NCI-H345 treated with DMSO at 0.1 percent for 48 hours (cell line): ENCODE results near the gene PPP4C.

Source experiments
- DNase-seq: peaks from one replicate; lab custom pipeline; 2025; ENCODE audit not compliant: unreplicated experiment; lab: John Stamatoyannopoulos, UW

PPP4C gene

DNA sequence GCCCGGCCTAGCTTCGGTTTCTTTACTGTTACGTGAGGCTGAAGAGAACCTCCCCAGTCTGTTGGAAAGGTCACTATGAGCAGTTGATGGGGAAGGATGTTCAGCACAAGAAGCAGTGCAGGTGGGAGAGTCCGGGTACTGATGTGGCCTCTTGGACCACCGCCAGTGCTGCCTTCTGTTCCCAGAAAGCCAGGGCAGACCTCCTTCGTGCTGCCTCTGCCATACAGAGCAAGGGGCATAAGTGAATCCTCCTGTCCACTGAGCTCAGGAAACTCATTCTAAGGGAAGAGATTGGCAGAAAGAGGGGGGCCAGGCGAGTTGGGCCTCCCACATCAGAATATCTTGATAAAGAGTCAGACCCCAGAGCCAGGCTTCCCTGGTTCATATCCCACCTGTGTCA lies 3.7 kb downstream of the PPP4C start:
- DNase-seq: no peak

- DNase-seq: no peak
These were observed 6.8 kb downstream of the PPP4C start for GRCh38 chr16:30082545-30083090.

DNA sequence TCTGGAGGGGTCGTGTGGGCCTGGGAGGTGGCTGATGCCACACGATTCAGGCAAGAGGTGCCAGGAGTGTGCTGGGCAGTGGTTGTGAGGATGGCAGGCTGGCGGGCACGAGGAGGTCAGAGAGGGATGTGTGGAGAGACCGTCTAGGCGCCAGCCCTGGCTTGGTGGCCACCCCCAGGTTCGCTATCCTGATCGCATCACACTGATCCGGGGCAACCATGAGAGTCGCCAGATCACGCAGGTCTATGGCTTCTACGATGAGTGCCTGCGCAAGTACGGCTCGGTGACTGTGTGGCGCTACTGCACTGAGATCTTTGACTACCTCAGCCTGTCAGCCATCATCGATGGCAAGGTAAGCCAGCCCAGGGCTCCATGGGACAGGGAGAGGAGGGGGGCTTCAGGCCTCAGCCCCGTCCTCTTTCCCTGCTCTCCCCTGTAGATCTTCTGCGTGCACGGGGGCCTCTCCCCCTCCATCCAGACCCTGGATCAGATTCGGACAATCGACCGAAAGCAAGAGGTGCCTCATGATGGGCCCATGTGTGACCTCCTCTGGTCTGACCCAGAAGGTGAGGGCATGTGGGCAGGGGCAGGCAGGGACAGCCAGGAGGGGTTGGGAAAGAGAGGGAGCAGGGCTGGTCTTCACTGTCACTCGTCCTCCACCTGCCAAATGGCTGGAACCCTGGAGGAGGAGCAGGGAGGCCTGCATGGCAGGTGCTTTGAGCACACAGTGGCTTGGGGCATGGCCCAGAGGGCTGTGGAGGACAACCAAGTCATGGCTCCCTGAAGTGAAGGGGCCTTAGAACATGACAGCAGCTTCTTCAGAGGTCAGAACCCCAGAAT lies 7.6 kb downstream of the PPP4C start:
- DNase-seq: no peak

DNA sequence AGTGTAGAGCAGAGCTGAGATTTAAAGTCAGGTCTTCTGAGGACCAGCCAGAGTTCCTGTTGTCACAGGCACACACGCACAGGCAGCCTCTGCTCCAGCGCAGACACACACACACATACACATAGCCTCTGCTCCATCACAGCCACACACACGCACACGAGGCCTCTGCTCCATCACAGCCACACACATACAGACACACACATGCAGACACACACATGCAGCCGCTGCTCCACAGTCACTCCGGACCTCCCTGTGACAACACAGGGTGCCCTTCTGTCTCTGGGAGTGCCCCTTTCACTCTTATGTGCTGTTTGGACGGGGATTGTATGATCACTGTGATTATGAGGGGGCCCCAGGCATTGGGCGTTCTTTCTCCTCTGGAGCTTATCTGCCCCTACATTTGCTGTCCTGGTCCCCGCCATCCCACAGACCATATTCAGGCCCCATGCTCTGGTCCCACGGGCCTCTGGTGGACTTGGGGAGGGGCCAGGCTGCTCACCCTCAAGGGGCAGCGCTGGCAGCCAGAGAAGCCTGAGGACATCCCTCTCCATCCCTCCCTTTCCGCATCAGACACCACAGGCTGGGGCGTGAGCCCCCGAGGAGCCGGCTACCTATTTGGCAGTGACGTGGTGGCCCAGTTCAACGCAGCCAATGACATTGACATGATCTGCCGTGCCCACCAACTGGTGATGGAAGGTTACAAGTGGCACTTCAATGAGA lies 8.5 kb downstream of the PPP4C start:
- no peak for DNase-seq

DNA sequence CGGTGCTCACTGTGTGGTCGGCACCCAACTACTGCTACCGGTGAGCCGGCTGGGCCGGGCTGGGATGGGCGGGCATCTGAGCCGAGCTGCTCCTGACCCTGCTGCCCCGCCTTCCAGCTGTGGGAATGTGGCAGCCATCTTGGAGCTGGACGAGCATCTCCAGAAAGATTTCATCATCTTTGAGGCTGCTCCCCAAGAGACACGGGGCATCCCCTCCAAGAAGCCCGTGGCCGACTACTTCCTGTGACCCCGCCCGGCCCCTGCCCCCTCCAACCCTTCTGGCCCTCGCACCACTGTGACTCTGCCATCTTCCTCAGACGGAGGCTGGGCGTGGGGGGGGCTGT lies 9.0 kb downstream of the PPP4C start:
- DNase-seq: no peak

GRCh38 chr16:30085247-30085646 lies 9.5 kb downstream of the PPP4C start:
- no peak for DNase-seq

DNA sequence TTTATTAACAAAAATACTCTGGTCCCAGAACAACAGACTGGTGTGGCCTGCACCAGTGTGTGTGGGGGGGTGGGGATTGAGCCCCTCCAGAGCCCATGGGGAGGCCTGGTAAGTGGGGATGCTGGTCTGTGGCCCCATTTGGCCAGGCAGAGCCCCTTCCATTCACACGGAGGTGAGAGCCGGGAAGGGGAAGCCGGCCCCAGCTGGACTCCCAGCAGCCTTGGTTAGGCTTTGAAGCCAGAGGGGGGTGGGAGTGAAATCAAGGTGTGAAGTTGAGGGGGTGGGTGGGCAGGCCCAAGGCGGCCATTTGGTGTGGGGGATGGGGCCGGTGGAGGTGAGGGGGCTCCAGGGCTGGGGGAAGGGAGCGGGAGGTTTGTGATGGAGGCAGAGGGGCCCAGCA lies 10.0 kb downstream of the PPP4C start:
- no peak for DNase-seq

- DNase-seq: no peak
These were observed 10.7 kb downstream of the PPP4C start for GRCh38 chr16:30086291-30087140.

GRCh38 chr16:30087181-30087898 lies 11.5 kb downstream of the PPP4C start:
- DNase-seq: no peak

- DNase-seq: no peak
These were observed 12.5 kb downstream of the PPP4C start for GRCh38 chr16:30088237-30088831.

DNA sequence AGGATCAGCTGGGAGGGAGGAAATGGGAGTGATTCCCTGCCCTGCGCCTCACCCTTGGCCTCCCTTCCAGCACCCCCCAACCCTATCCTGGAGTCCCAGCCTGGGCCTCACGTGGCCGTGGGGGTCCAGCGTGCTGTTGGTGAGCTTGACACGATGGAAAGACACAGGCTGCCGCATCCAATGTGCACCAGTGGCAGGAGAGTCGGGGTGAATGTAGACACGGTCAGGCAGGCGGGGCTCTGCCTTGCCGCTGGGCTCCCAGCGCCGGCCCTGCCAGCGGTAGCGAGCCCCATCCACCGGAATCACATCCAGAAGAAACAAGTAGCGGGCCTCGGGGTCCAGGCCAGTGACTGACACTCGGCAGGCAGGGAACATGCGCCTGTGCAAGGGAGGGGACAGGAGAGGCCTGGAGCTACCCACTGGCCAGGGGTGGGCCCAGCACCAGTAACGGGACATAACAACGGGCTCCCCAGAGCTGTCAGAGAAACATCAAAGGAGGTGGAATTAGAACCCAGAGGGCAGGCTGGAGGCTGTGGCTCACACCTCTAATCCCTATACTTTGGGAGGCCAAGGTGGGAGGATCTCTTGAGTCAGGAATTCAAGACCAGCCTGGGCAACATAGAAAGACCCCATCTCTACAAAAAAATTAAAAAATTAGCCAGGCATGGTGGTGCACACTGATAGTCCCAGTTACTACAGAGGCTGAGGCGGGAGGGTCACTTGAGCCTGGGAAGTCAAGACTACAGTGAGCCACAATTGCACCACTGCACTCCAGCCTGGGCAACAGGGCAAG lies 13.2 kb downstream of the PPP4C start:
- DNase-seq: no peak

DNA sequence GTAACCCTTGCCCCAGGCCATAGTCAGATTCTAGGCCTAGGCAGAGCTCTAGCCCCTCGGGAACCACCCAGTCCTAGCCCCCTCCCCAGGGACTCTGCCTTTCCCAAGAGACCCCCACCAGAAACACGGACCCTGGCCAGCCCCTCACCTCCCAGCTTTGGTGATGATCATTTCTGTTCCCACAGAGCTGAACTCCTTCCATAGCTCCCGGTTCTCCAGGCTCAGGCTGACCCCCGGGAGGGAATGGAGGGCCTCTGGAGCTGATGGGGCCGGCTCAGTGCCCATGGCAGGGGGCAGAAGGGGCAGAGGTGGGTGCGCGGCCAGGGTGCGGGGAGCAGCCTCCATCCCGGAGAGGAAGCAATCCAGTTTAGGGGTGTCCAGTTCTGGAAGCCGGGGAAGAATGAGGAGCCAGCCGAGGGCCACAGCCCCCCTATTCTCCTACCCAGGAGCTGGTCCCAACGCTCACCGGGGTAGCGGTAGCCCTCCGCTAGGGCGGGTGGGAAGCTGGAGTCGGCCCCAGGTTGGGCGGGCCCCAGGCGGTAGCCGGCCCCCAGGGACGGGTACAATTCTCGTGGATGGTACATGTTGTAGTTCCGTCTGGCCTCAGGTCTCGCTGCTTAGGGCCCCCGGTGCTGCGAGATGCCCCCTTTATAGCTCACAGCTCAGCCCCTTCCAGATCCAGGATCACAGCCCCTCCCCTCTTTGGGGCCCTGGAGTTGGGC lies 15.0 kb downstream of the PPP4C start:
- DNase-seq: no peak

DNA sequence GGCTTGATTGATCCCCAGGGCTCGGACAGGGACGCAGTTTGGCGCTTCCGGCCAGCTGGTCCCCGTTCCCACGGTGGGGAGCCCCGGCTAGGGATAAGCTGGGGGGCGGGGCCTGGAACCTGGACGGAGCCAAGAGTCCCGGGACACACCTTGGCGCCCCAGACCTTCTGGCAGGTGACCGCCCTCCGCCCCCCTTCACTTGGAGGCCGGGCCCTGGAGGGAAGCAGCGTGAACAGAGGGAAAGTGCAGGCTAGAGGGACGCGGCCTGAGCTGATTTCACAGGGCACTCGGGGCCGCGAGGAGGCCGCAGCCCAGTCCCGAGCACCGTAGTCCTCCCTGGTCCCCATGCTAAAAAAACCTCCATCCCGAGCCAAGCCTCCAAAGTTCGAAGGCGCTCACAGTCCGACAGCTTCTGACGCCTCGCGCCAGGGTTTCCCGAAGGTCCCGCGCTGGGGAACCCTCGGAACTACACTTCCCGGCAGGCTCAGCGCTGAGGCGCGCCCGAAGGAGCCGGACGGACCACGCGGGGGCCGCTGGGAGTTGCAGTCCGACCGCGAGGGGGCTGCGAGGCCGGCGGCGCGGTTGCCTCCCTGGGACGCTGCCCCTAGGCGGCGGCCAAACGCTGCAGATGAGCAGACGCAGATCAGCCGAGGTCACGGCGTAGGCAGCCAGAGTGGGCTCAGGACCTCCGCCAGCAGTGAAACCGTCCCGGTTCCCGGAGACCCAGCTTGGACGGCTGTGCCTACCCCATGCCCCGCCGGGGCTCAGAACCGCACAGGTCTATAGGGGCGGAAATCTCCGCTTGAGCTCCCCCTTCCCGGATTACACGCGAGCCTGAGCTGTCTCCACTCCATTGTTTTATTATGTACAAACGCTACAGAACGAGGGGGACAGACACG lies 15.9 kb downstream of the PPP4C start, which contains the start of gene TBX6:
Gene TBX6 (minus strand): TSS at position 451 of the 899 bp plus-strand sequence. CDS start 731 bp downstream, outside the sequence.
- DNase-seq: peak; percentile 90

DNA sequence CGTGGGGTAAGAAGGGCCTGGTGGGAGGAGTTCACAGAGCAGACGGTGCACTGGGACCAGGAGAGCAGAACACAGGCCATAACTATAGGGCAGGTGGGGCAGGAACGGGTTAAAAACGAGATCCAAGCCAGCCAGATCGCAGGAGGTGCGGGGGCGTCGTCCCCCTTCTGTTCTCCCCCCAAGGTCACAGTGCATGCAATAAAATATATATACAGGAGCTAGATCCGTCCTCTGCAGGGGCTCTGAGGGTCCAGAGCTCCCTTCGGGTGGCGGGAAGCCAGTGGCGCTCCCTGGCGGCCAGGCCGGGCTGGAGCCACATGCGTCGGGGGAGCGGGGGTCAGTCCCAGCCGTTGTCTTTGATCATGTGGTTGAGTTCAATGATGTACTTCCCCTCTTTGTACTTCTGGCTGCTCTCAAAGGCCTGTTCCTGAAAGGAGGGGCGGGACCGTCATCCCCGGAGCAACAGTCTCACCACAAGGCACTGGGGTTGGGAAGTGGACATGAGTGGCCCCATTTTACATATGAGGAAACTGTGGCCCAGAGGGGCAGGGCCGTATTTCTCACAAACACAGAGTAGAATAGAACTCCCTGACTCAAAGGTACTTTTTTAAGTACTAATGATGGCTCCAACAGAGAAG lies 16.7 kb downstream of the PPP4C start:
- peak; percentile 18 for DNase-seq

GRCh38 chr16:30094541-30095165 lies 18.9 kb downstream of the PPP4C start:
- no peak for DNase-seq

DNA sequence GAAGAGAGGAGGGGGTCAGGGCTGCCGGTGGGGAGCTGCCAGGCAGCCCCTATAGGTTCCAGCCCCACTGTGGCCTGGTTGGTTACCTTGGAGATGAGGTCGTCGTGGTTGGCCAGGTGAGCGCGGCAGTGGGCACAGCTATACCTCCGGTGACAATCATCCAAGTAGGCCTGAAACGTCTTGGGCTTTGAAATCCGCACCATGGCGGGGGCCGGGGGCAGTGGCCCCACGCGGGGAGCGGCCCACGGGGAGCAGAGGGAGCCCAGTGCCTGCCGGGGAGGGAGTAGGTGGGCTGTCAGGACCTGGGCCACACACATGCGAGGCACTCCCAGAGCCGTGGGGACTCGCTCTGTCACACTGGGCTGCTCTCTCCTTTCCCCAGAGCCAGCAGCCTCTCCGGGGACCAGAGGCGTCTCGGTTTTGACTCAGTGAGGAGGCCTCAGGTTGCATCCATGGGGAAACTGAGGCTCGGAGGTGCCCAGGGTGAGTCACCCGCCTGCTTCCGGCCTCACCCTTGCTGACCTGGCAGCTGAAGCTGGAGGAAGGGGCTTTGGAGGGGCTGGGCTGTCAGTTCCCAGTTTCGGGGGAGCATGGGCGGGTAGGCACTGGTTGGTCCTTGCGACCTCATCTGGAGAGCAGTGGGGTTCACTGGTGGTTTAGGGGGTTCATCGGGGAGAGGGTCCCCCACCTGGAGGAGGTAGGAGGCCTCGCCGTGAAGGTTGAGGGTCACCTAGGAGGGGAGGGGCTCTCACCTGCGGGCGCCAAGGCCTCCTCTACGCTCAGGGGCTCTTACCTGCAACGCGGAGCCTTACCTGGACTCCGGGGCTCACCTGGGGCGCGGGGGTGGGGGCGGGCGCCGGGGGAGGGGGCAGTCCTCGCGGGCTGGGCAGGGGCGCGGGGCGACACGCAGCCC lies 19.6 kb downstream of the PPP4C start:
- no peak for DNase-seq
